IPS-18a (cell line): ENCODE results near the gene PRSS12.

ENCODE experiments used
- H3K27ac ChIP-seq: one replicate; pipeline ENCODE4 v1.5.1; 2013; ENCODE audit warnings: low read length
- H3K27me3 ChIP-seq: one replicate; pipeline ENCODE4 v1.6.1; 2013; ENCODE audit warnings: mild to moderate bottlenecking, low read length; ENCODE audit not compliant: control insufficient read depth, insufficient read depth
- H3K36me3 ChIP-seq: one replicate; pipeline ENCODE4 v1.6.1; 2013; ENCODE audit warnings: low read depth, low read length; ENCODE audit not compliant: control insufficient read depth
- H3K4me1 ChIP-seq: one replicate; pipeline ENCODE4 v1.6.1; 2013; ENCODE audit warnings: low read depth, low read length; ENCODE audit not compliant: control insufficient read depth
- H3K4me3 ChIP-seq: one replicate; pipeline ENCODE4 v1.5.1; 2013; ENCODE audit warnings: low read length
- H3K9ac ChIP-seq: one replicate; pipeline ENCODE4 v1.6.1; 2013; ENCODE audit warnings: mild to moderate bottlenecking, low read length, moderate library complexity
- H3K9me3 ChIP-seq: one replicate; pipeline ENCODE4 v1.6.1; 2013; ENCODE audit warnings: low read depth, low read length; ENCODE audit not compliant: control insufficient read depth

Gene PRSS12

GRCh38 chr4:118381902-118382301 is 29.1 kb upstream of the PRSS12 start:
- Histone ChIP-seq H3K36me3 (no peaks in the 10 kb centered on the region), H3K9me3 (no peaks in the 10 kb centered on the region), H3K4me3 (no peak overlapping the region), H3K27me3 (no peaks in the 10 kb centered on the region), H3K4me1 (no peaks in the 10 kb centered on the region), H3K9ac (no peak overlapping the region), H3K27ac (no peak overlapping the region)

DNA sequence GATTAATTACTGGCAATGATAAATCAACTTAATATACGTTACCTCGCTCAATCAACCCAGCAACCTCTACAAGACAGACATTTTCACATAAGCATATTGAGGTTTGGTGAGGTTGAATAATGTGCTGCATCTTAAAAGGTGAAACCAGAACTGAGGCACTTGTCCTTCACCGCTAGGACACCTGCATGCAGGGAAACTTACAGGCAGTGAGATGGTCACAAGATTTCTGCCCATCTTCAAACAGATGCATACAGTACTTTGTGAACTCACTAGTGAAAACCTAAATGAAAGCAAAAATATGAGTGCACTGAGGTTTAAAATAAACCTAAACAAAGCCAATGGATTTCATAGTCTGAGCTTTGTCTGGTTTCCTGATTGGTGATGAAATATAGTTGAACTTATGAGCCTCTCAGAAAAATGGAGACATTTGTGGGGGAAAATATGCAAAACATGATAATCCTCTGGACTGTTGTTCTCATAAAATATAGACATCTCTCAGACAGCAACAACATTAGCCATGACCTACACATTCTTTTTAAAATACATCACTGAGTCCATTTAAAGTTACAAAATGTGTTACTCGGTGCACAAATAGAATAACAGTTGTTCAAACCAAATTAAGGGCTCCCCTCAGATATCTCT is 20.9 kb upstream of the PRSS12 start:
- Histone ChIP-seq H3K4me3 (no peak overlapping the region), H3K36me3 (no peaks in the 10 kb centered on the region), H3K9ac (no peak overlapping the region), H3K27me3 (no peaks in the 10 kb centered on the region), H3K9me3 (no peaks in the 10 kb centered on the region), H3K27ac (no peak overlapping the region), H3K4me1 (no peaks in the 10 kb centered on the region)

DNA sequence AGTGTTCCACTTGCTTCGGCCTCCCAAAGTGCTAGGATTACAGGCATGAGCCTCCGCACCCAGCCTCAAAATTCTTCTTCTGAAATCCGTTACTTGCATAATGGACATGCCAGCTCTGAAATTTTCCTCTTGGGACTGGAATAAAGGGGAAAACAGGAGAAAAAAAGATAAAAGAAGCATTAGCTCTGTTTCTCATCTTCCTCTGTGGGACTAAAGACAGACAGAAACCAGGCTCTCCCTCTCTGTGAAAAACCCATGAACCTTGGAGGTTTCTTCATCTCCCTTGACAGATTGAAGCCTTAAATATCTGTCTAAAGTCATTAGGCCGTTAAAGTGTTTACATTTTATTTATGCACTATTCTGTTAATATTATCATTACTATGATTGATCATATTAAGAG is 19.4 kb upstream of the PRSS12 start:
- no peak overlapping the region for H3K4me3 ChIP-seq

DNA sequence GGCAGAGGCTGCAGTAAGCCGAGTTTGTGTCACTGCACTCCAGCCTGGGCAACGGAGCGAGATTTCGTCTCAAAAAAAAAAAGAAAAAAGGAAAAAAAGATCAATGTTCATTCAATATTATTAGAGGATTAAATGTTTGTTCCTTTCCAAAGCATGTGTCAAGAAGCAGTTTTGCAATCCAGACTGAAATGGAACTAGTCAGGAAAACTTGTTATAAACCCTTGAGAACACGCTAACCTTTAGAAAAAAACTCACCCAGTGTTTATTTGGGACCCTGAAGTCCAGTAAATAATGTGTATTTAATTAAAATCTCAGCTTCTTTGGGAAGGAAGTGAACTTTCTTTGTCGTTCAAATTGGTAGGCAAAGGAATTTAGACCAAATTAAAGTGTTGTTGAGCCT is 16.4 kb upstream of the PRSS12 start:
- Histone ChIP-seq H3K27me3 (no peaks in the 10 kb centered on the region), H3K27ac (no peak overlapping the region), H3K36me3 (no peaks in the 10 kb centered on the region), H3K4me3 (no peak overlapping the region), H3K9ac (no peak overlapping the region), H3K9me3 (no peaks in the 10 kb centered on the region), H3K4me1 (no peaks in the 10 kb centered on the region)

More for the DNA sequence above, 19.4 kb upstream of the PRSS12 start:
- H3K36me3 ChIP-seq: no peaks in the 10 kb centered on the region
- H3K27me3 ChIP-seq: no peaks in the 10 kb centered on the region
- no peak overlapping the region for H3K27ac ChIP-seq
- H3K4me1 ChIP-seq: no peaks in the 10 kb centered on the region
- H3K9me3 ChIP-seq: no peaks in the 10 kb centered on the region
- no peak overlapping the region for H3K9ac ChIP-seq

GRCh38 chr4:118367872-118368271 is 15.1 kb upstream of the PRSS12 start:
- Histone ChIP-seq H3K9ac (no peak overlapping the region), H3K27ac (no peak overlapping the region), H3K36me3 (no peaks in the 10 kb centered on the region), H3K4me1 (peaks cover 3% of the 10 kb centered on the region), H3K27me3 (no peaks in the 10 kb centered on the region), H3K9me3 (no peaks in the 10 kb centered on the region), H3K4me3 (no peak overlapping the region)

DNA sequence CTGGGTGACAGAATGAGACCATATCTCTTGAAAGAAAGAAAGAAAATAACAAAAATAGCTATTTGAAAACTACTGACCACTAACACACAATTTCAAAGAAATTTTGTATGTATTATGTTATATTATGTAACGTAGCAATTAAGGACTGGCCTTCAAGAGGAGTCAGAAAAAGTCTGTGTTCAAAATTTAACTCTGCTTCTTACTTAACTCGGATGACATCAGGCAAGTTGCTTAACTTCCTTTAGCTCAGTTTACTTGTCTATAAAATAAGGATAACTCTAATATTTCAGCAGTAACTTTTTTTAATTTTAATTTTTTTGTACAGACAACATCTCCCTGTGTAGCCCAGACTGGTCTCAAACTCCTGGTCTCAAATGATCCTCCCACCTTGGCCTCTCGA is 14.6 kb upstream of the PRSS12 start:
- H3K4me1 ChIP-seq: peaks cover 8% of the 10 kb centered on the region
- no peaks in the 10 kb centered on the region for H3K36me3 ChIP-seq
- no peak overlapping the region for H3K4me3 ChIP-seq
- H3K9ac ChIP-seq: no peak overlapping the region
- H3K27ac ChIP-seq: no peak overlapping the region
- H3K27me3 ChIP-seq: no peaks in the 10 kb centered on the region
- H3K9me3 ChIP-seq: no peaks in the 10 kb centered on the region

GRCh38 chr4:118363166-118363565 is 10.4 kb upstream of the PRSS12 start:
- no peaks in the 10 kb centered on the region for H3K27me3 ChIP-seq
- peaks cover 11% of the 10 kb centered on the region for H3K4me1 ChIP-seq
- H3K9me3 ChIP-seq: no peaks in the 10 kb centered on the region
- H3K9ac ChIP-seq: no peak overlapping the region
- H3K4me3 ChIP-seq: no peak overlapping the region
- H3K27ac ChIP-seq: no peak overlapping the region
- no peaks in the 10 kb centered on the region for H3K36me3 ChIP-seq

- Histone ChIP-seq H3K9me3 (no peaks in the 10 kb centered on the region), H3K4me1 (peaks cover 11% of the 10 kb centered on the region), H3K27ac (no peak overlapping the region), H3K27me3 (no peaks in the 10 kb centered on the region), H3K4me3 (no peak overlapping the region), H3K36me3 (no peaks in the 10 kb centered on the region), H3K9ac (no peak overlapping the region)
Observed at GRCh38 chr4:118361192-118361591, 8.4 kb upstream of the PRSS12 start.

- Histone ChIP-seq H3K9me3 (no peaks in the 10 kb centered on the region), H3K9ac (no peak overlapping the region)
Observed at GRCh38 chr4:118360106-118360505, 7.3 kb upstream of the PRSS12 start.

GRCh38 chr4:118357601-118358000 is 4.8 kb upstream of the PRSS12 start:
- peaks cover 12% of the 10 kb centered on the region for H3K4me1 ChIP-seq
- H3K9ac ChIP-seq: no peak overlapping the region
- no peak overlapping the region for H3K4me3 ChIP-seq
- no peaks in the 10 kb centered on the region for H3K9me3 ChIP-seq
- H3K36me3 ChIP-seq: no peaks in the 10 kb centered on the region
- no peak overlapping the region for H3K27ac ChIP-seq
- H3K27me3 ChIP-seq: peaks cover 21% of the 10 kb centered on the region

More at GRCh38 chr4:118360106-118360505, 7.3 kb upstream of the PRSS12 start:
- Histone ChIP-seq H3K36me3 (no peaks in the 10 kb centered on the region), H3K27me3 (no peaks in the 10 kb centered on the region), H3K27ac (no peak overlapping the region), H3K4me3 (no peak overlapping the region), H3K4me1 (peaks cover 11% of the 10 kb centered on the region)

GRCh38 chr4:118356731-118357130 is 3.9 kb upstream of the PRSS12 start:
- Histone ChIP-seq H3K9ac (no peak overlapping the region), H3K4me3 (no peak overlapping the region), H3K9me3 (no peaks in the 10 kb centered on the region), H3K36me3 (no peaks in the 10 kb centered on the region), H3K27me3 (peaks cover 29% of the 10 kb centered on the region), H3K27ac (no peak overlapping the region), H3K4me1 (peaks cover 6% of the 10 kb centered on the region)

DNA sequence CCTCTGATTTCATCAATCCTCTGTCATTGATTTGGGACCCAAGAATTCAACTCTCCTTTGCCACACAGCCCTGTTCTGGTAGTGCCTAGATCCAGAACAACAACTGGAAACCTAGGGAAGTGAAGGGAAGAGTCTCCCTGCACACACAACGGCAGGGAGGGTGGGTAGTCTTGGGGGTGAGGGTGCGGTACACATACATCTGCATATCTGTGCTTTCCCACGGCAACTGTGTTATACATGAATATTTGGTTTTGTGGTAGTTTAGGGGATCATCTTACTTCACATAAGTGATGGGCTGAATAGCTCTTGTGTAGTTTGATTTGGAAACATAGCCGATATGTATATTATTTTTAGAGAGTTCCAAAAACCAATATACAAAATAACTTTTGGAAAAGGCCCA is 3.3 kb upstream of the PRSS12 start:
- Histone ChIP-seq H3K9ac (no peak overlapping the region), H3K4me3 (no peak overlapping the region), H3K9me3 (no peaks in the 10 kb centered on the region), H3K27me3 (peaks cover 35% of the 10 kb centered on the region), H3K4me1 (peaks cover 6% of the 10 kb centered on the region), H3K36me3 (no peaks in the 10 kb centered on the region), H3K27ac (no peak overlapping the region)
